NCI-H1092 (cell line): Measurements from ENCODE around the gene IDH2.
"Not testable (repeated sequence)": the region's sequence is repeated elsewhere in the genome, so short reads cannot be mapped to it uniquely, and the experiment has no call there.

Experiments used
- DNase-seq: peaks from one replicate; lab custom pipeline; 2025; lab: John Stamatoyannopoulos, UW

Gene IDH2

DNA sequence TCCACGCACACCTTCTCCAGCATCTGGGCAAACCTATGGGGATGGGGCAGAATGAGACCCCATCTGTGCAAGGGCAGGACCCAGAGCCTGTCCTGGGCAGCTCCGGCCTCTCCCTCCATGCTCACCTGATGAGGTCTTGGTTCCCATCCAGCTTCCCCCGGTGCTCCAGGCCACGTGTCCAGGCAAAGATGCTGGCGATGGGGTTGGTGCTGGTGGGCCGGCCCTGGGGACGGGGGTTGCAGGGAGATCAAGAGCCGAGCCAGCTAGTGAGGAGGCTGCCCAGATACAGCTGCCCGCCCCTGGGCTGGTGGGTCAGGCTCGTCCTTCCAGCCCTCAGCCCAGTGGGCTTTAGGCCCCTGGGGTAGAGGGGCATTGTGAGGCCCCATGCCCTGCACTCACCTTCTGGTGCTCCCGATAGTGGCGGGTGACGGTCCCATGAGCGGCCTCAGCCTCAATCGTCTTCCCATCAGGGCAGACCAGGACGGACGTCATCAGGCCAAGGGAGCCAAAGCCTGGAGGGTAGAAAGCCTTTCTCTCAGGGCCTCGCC is 17.3 kb downstream of the IDH2 start:
- DNase-seq = no peak

GRCh38 chr15:90083954-90084607 is 18.2 kb downstream of the IDH2 start:
- DNase-seq = no peak

DNA sequence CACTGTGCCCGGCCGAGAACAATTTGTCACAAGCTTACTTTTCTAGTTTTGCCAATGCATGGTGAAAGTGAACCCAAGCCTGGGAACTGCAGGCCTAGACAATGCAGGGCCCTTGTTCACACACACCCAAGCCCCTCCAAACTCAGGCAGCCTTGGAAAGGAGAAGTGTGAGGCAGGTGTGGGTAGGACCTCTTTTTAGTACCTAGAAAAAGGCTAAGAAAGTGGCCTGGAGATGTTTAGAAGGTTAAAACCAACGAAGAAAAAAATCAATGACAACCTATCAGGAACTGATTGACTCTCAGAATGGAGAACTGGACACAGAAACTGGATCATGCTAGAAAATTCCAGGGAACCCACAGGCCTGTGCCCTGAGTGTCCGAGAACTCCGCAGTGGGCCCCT is 18.8 kb downstream of the IDH2 start:
- DNase-seq = no peak

GRCh38 chr15:90082140-90082715 is 20.0 kb downstream of the IDH2 start:
- DNase-seq = no peak

DNA sequence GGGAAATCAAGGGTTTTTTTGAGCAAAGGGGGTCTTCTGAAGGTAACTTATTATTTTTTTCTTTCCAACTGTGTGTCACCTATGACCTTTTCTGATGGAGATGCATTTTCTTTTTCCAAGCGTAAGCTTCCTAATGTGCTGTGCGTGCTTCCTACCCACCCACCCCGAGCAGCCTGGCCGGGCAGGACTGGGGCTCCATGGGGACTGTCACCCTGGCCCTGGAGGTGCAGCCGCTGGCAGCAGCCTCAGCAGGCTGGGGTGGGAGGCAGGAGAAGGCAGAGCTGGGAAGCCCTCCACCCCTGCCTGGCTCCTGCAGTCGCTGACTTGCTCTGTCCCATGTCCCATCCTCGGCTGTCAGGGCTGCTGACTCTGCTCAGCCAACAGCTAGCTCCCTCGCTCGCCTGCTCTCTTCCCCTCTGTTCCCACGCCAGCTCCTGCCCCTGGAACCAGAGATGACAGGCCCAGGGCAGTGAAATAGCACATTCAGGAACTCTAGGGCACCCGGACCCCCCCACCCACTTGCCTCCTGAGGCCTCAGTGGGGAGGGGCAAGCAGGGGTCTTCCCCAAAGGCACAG is 21.4 kb downstream of the IDH2 start:
- DNase-seq = no peak

GRCh38 chr15:90080458-90080755 is 21.9 kb downstream of the IDH2 start:
- no peak for DNase-seq

DNA sequence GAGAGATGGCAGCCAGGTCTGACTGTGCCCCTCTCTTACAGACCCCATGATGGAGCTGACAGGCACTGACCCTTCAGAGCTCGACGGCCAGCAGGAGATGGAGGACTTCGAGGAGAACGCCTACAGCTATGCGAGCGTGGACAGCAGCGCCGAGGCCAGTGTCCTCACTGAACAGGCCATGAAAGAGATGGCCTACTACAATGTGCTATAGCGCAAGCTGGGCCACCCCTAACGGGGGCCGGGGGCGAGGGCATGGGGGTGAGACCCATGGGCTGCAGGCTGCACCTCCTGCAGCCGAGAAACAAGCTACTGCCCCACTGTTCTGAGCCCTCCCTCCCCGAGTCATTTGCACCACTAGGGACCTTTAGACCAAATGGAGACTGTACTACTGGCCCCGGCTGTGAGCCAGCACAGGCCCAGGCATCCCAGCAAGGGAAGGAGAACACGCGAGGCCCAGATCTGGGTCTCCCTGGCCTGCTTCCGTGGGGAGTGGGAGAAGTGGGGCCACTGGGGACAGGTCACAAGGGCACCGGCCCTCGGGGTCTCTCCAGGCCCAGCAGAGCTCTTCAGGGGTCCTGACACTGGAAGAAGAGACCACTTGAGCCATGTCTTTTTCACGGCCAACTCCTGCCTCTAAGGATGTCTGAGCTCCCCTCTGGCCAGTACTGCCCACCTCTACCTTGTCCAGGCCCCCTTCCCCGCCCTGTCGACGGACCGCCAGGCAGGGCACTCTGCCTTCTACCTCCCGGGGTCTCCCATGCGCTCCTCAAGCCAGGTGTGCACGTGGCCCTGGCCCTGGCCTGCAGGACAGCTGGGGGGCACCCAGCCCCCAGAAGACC is 22.4 kb downstream of the IDH2 start:
- no peak for DNase-seq

DNA sequence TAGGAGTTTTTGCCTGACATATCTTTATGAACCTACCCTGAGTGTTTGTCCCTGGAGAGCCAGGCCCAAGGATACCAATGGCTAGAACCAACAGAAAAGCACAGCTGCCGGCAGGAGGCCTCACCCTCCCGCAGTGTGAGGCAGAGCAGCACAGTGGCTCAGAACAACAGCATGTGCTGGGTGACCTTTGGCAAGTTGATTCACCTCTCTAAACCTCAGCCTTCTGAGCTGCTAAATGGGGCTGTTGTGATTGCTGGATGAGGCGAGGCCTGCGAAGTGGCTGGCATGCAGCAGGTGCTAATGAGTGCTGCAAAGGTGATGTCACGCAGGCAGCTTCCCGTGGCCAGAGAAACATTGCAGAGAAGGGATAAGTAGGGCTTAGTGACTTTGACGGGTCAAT is 23.3 kb downstream of the IDH2 start:
- DNase-seq = no peak

DNA sequence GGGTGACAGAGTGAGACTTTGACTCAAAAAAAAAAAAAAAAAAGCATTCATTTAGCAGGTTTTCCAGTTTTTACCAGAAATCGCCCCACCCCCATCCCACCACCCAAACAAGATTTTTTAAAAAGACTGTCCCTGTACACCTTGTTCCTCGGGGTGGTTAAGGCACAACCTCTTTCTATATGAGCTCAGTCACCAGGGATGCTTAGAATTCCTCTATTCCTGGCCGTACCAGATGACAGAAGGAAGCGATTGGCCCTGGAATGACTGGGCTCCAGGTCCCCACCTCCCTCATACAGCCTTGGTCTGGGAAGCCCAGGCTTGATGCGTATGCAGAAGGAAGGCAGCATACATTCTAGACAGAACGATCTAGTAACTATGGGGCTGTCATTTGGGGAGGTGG is 25.6 kb downstream of the IDH2 start:
- DNase-seq = no peak

DNA sequence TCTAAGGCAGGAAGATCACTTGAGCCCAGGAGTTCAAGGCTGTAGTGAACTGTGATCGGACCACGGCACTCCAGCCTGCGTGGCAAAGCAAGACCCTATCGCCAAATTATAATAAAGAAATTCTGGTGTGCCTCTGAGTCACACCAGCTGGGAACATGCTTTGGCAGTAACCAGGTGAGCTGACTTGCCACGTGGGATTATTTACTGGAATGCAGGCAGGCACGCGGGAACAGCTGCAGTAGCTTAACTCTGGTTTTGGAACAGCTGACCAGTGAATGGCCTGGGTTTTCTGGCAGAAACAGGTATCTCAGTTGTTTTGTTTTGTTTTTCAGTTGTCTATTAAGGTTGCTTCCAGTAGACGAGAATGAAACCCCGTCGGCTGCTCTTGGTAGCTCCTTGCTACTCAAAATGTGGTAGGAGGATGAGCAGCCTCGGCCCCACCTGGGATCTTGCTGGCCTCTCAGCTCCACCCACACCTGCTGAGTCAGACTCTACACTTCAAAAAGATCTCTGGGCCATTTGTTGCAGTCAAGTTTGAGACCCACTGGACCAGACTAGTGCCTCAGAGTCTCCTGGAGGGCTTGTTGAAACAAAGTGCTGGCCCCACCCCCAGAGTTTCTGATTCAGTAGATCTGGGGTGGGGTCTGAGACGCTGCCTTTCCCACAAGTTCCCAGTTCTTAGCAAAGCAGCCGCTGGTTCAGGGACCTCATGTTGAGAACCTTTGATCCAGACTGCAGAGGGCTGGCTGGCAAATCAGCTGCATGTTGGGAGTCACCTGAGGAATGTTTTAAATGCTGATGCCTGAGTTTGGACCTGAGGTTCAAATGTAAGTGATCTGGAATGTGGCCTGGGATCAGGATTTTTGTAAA is 26.6 kb downstream of the IDH2 start:
- no peak for DNase-seq

DNA sequence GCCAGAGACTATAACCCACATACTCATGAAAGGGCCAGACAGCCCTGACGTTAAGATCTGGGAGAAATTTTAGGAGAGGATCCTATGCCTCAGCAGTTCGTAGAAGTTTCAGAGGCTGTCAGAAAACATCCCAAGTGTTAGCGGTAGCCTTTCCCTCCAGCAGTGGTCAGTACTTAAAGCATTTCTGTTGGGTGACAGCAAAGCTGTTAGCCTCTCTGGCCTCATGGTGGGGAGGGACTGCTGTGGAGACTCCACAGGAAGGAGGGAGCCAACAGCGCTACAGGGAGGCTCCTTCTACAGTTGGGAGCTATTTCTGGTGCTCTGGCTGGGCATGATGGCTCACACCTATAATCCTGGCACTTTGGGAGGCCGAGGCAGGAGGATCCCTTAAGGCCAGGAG is 27.4 kb downstream of the IDH2 start:
- DNase-seq = no peak

GRCh38 chr15:90074023-90074422 is 28.2 kb downstream of the IDH2 start:
- no peak for DNase-seq

- no peak for DNase-seq
Measured at GRCh38 chr15:90072978-90073640, 29.2 kb downstream of the IDH2 start.

DNA sequence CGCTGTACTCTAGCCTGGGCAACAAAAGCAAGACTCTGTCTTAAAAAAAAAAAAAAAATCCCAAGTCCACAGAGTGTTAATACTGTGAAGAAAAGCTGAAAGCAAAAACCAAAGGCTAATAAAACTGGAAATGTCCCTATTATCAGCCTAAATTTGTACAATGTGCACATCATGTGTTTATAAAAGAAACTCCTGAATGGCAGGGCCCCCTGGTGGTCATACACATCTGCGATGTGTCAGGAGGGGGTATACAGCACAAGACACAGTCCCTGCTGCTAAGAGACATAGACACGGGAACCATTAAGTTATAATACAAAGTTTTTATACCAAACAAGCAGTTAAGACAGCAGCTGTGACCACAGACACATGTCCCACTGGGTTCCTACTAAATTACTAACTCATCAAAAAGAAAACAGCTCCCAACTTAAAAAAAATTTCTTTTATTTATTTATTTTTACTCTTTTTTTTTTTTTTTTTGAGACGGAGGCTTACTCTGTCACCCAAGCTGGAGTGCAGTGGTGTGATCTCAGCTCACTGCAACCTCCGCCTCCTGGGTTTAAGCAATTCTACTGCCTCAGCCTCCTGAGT is 31.0 kb downstream of the IDH2 start:
- DNase-seq = peak; percentile 42

- DNase-seq = not testable (repeated sequence)
Measured at GRCh38 chr15:90070623-90071022, 31.6 kb downstream of the IDH2 start.

GRCh38 chr15:90067953-90068606 is 34.2 kb downstream of the IDH2 start:
- DNase-seq = no peak

DNA sequence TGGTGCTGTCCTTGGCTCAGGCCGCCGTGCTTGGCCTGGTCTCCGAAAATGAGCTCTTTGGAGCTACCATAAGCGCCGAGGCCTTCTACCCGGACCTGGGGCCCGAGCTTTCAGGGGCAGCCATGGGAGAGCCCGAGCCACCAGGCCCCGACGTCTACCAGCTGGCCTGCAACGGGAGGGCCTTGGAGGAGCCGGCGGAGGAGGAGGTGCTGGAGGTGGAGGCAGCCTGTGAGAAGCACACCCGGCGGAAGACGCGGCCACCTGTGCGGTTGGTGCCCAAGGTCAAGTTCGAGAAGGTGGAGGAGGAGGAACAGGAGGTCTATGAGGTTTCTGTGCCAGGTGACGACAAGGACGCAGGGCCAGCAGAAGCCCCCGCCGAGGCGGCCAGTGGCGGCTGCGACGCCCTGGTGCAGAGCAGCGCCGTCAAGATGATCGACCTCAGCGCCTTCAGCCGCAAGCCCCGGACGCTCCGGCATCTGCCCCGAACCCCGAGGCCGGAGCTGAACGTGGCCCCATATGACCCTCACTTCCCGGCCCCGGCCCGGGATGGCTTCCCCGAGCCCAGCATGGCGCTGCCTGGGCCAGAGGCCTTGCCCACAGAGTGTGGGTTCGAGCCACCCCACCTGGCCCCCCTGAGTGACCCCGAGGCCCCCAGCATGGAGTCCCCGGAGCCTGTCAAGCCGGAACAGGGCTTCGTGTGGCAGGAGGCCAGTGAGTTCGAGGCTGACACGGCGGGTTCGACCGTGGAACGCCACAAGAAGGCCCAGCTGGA is 34.9 kb downstream of the IDH2 start:
- no peak for DNase-seq

DNA sequence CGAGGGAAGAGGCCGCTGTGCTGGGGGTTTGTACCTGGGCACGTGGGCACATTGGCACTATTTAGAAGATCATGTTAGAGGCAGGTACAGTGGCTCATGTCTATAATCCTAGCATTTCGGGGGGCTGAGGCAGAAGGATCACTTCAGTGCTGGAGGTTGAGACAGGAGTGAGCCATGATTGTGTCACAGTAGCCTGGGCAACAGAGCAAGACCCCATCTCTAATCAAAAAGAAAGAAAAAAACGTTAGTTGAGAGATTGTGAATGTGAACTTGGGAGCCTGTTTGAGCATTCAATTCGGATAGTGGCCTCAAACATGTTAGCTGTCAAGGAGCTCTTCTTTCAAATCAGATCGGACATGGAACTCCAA is 36.6 kb downstream of the IDH2 start:
- DNase-seq = no peak

DNA sequence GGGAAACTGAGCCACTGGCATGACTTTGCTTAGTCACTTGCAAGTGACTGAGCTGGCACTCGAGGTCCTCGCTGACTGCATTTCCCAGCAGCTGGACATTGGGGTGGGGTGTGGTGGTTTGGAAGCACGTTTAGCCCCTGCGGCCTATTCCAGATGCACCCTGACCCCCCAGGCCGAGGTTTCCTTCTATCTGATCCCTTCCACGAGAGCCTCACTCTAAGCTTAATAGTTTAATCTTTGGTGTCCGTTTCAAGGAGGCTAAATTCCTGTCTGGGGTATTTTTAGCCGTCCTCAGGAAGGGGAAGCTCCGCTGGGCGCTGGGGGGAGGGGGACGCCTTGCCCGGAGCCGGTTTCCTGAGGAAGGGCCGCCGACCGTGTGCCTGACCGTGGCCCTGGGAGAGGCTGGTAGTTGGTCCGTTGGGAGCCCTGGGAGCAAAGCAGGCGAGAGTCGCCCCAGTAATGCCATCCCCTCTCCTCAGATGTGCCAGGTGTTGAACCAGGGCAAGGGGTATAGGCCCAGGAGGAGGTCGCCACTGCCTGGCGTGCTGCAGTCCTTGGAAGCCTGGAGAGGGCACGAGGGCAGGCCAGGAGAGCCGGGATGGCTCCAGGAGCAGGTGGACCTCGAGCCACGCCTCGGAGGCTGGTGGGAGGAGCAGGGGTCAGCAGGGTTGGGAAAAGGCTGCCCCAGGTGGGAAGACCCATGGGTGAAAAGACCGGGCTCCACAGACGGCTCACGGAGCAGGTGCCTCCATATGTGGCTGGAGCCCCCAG is 37.2 kb downstream of the IDH2 start:
- DNase-seq = no peak
